Effector CD8-positive, alpha-beta T cell (primary cell): ENCODE data around the gene PPP2R5D.
"Not testable (repeated sequence)": the region's sequence is repeated elsewhere in the genome, so short reads cannot be mapped to it uniquely, and the experiment has no call there.

Source experiments
- DNase-seq: peaks from one replicate; lab custom pipeline; 2025; lab: John Stamatoyannopoulos, UW
- total RNA-seq, 4 experiments: gene quantifications; one replicate each; lab custom pipeline; 2026; lab: John Stamatoyannopoulos, UW

Gene PPP2R5D
- total RNA-seq: 64.2 to 90.2 (median 75.7) reads per million in 4 experiments

GRCh38 chr6:42984001-42984923 is at the start of gene PPP2R5D:
Gene PPP2R5D (plus strand): TSS chr6:42984570. CDS start chr6:42984678, 108 bp downstream.
- DNase-seq: peak; percentile 95

GRCh38 chr6:42935322-42935721 is 49.0 kb upstream of the PPP2R5D start:
- no peak for DNase-seq

GRCh38 chr6:42936398-42936797 is 48.0 kb upstream of the PPP2R5D start:
- no peak for DNase-seq

- no peak for DNase-seq
Observed at GRCh38 chr6:42937548-42938427, 46.6 kb upstream of the PPP2R5D start.

GRCh38 chr6:42938428-42938796 is 46.0 kb upstream of the PPP2R5D start:
- DNase-seq: no peak

- DNase-seq: no peak
Observed at GRCh38 chr6:42938987-42939809, 45.2 kb upstream of the PPP2R5D start.

- no peak for DNase-seq
Observed at GRCh38 chr6:42939810-42940167, 44.6 kb upstream of the PPP2R5D start.

GRCh38 chr6:42940493-42941045 is 43.8 kb upstream of the PPP2R5D start:
- no peak for DNase-seq

GRCh38 chr6:42941356-42941755 is 43.0 kb upstream of the PPP2R5D start:
- DNase-seq: not testable (repeated sequence)

- no peak for DNase-seq
Observed at GRCh38 chr6:42942444-42942843, 41.9 kb upstream of the PPP2R5D start.

GRCh38 chr6:42947950-42948349 is 36.4 kb upstream of the PPP2R5D start:
- no peak for DNase-seq

GRCh38 chr6:42952389-42952788 is 32.0 kb upstream of the PPP2R5D start:
- DNase-seq: no peak

- not testable (repeated sequence) for DNase-seq
Observed at GRCh38 chr6:42954405-42954804, 30.0 kb upstream of the PPP2R5D start.

- DNase-seq: no peak
Observed at GRCh38 chr6:42958125-42958524, 26.2 kb upstream of the PPP2R5D start.

GRCh38 chr6:42959917-42960242 is 24.5 kb upstream of the PPP2R5D start:
- no peak for DNase-seq

- peak; percentile 43 for DNase-seq
Observed at GRCh38 chr6:42960243-42961019, 23.9 kb upstream of the PPP2R5D start, which contains the start of gene GNMT. Gene GNMT (plus strand): TSS chr6:42960754. CDS start chr6:42960768, 14 bp downstream.

GRCh38 chr6:42961020-42961470 is 23.3 kb upstream of the PPP2R5D start:
- DNase-seq: no peak

- DNase-seq: no peak
Observed at GRCh38 chr6:42962096-42962495, 22.3 kb upstream of the PPP2R5D start.

GRCh38 chr6:42962502-42963178 is 21.7 kb upstream of the PPP2R5D start:
- no peak for DNase-seq
